Chondrocyte (in vitro differentiated cells): ENCODE results near the gene KIAA1217. TPM values are rescaled to one million over a fixed set of nuclear protein-coding genes. Genes with fewer than 3 reads are reported as not detected.

Experiments
- DNase-seq: peaks from one replicate; pipeline ENCODE4 v3.0.0; 2021; ENCODE audit warnings: mixed read lengths, low spot score
- H3K27ac Mint-ChIP-seq: one replicate; pipeline ENCODE4 v1.8.0; 2021; ENCODE audit warnings: mild to moderate bottlenecking, moderate library complexity, mixed read lengths; ENCODE audit not compliant: unreplicated experiment
- H3K27me3 Mint-ChIP-seq: 2 replicates; pipeline ENCODE4 v1.8.0; 2021; ENCODE audit warnings: low read depth, mixed read lengths
- H3K36me3 Mint-ChIP-seq: 2 replicates; pipeline ENCODE4 v1.8.0; 2021; ENCODE audit warnings: low read depth, mixed read lengths
- H3K4me1 Mint-ChIP-seq: 2 replicates; pipeline ENCODE4 v1.8.0; 2021; ENCODE audit warnings: low read depth, mild to moderate bottlenecking, mixed read lengths
- H3K4me3 Mint-ChIP-seq: one replicate; pipeline ENCODE4 v1.8.0; 2021; ENCODE audit warnings: mild to moderate bottlenecking, moderate library complexity, mixed read lengths; ENCODE audit not compliant: unreplicated experiment
- H3K9me3 Mint-ChIP-seq: 2 replicates; pipeline ENCODE4 v1.8.0; 2021; ENCODE audit warnings: low read depth, mixed read lengths
- CTCF ChIP-seq: fragments of 200-600 bp; sonication (generic); IDR thresholded peaks from 2 replicates; pipeline ENCODE4 v1.5.0; 2021; ENCODE audit warnings: antibody characterized with exemption, mild to moderate bottlenecking, moderate library complexity
- total RNA-seq: library from RNA; stranded (reverse); gene quantifications from 3 replicates; pipeline ENCODE4 v1.2.1, GENCODE V29; 2021

KIAA1217 gene
- total RNA-seq, 1 donor from 2014 or later, result 13.2 TPM

GRCh38 chr10:24494236-24494635, 285.3 kb downstream of the KIAA1217 start:
- H3K27ac Mint-ChIP-seq, result no peak overlapping the region
- peaks cover 4% of the 10 kb centered on the region for H3K36me3 Mint-ChIP-seq
- no peak for TF ChIP-seq CTCF
- no peaks in the 10 kb centered on the region for H3K9me3 Mint-ChIP-seq
- H3K27me3 Mint-ChIP-seq, result no peaks in the 10 kb centered on the region
- no peak overlapping the region for H3K4me3 Mint-ChIP-seq
- DNase-seq, result no peak
- H3K4me1 Mint-ChIP-seq, result no peaks in the 10 kb centered on the region

GRCh38 chr10:24494777-24495176, 285.8 kb downstream of the KIAA1217 start:
- DNase-seq, result no peak
- no peak overlapping the region for H3K27ac Mint-ChIP-seq
- H3K4me3 Mint-ChIP-seq, result no peak overlapping the region
- no peaks in the 10 kb centered on the region for H3K9me3 Mint-ChIP-seq
- no peaks in the 10 kb centered on the region for H3K27me3 Mint-ChIP-seq
- no peaks in the 10 kb centered on the region for H3K4me1 Mint-ChIP-seq
- peaks cover 4% of the 10 kb centered on the region for H3K36me3 Mint-ChIP-seq
- TF ChIP-seq CTCF, result no peak

- Mint-ChIP-seq H3K4me3 (no peak overlapping the region), H3K27me3 (no peaks in the 10 kb centered on the region), H3K9me3 (no peaks in the 10 kb centered on the region), H3K36me3 (peaks cover 4% of the 10 kb centered on the region), H3K4me1 (no peaks in the 10 kb centered on the region), H3K27ac (no peak overlapping the region)
- no peak for DNase-seq
- no peak for TF ChIP-seq CTCF
These were observed 286.9 kb downstream of the KIAA1217 start for GRCh38 chr10:24495666-24496460.

GRCh38 chr10:24496906-24497305, 288.0 kb downstream of the KIAA1217 start:
- Mint-ChIP-seq H3K4me3 (no peak overlapping the region), H3K27me3 (no peaks in the 10 kb centered on the region), H3K36me3 (peaks cover 4% of the 10 kb centered on the region), H3K27ac (no peak overlapping the region), H3K9me3 (no peaks in the 10 kb centered on the region), H3K4me1 (no peaks in the 10 kb centered on the region)
- no peak for DNase-seq
- no peak for TF ChIP-seq CTCF

- no peak for DNase-seq
- peaks cover 4% of the 10 kb centered on the region for H3K4me1 Mint-ChIP-seq
- H3K27ac Mint-ChIP-seq, result no peak overlapping the region
- no peak for TF ChIP-seq CTCF
- peaks cover 4% of the 10 kb centered on the region for H3K36me3 Mint-ChIP-seq
- H3K9me3 Mint-ChIP-seq, result no peaks in the 10 kb centered on the region
- H3K4me3 Mint-ChIP-seq, result no peak overlapping the region
- no peaks in the 10 kb centered on the region for H3K27me3 Mint-ChIP-seq
These were observed 292.2 kb downstream of the KIAA1217 start for GRCh38 chr10:24501056-24501711.
